ENCODE measurements around the gene TENM3.

- TF ChIP-seq SIN3A (IDR thresholded peaks at IDR 0.05; ENCODE audit: borderline replicate concordance, low read depth, low read length) (no peak), CTCF (IDR thresholded peaks at IDR 0.05) (no peak), RFX5 (IDR thresholded peaks at IDR 0.05; ENCODE audit: low read length) (no peak), JUND (IDR thresholded peaks at IDR 0.05) (no peak), TEAD4 (IDR thresholded peaks at IDR 0.05; ENCODE audit: borderline replicate concordance, insufficient read depth) (no peak), FOXM1 (IDR thresholded peaks at IDR 0.05; ENCODE audit: low read depth) (no peak), EZH2phosphoT487 (IDR thresholded peaks at IDR 0.05; ENCODE audit: borderline replicate concordance, low read depth) (no peak), RAD21 (IDR thresholded peaks at IDR 0.05; ENCODE audit: low read length) (no peak), PBX3 (IDR thresholded peaks at IDR 0.05) (no peak), TAF1 (IDR thresholded peaks at IDR 0.05; ENCODE audit: borderline replicate concordance, low read depth, low read length) (no peak), EP300 (IDR thresholded peaks at IDR 0.05; ENCODE audit: borderline replicate concordance in 1 of 2, low read depth in 1 of 2, low read length in 1 of 2) (no peak), SMC3 (IDR thresholded peaks at IDR 0.05; ENCODE audit: low read depth, low read length) (no peak)
Measured at GRCh38 chr4:182697094-182697493, 453.9 kb downstream of the TENM3 start.
